ENCODE results near the gene CANX. TPM values are rescaled to one million over a fixed set of nuclear protein-coding genes. Genes with fewer than 3 reads are reported as not detected.

The CANX gene
- total and polyA plus RNA-seq, 9 of the 15 experiments (the other 6 are each of a cell fraction or from before 2014, with no cell fraction given): 155 to 893 (median 589) TPM

DNA sequence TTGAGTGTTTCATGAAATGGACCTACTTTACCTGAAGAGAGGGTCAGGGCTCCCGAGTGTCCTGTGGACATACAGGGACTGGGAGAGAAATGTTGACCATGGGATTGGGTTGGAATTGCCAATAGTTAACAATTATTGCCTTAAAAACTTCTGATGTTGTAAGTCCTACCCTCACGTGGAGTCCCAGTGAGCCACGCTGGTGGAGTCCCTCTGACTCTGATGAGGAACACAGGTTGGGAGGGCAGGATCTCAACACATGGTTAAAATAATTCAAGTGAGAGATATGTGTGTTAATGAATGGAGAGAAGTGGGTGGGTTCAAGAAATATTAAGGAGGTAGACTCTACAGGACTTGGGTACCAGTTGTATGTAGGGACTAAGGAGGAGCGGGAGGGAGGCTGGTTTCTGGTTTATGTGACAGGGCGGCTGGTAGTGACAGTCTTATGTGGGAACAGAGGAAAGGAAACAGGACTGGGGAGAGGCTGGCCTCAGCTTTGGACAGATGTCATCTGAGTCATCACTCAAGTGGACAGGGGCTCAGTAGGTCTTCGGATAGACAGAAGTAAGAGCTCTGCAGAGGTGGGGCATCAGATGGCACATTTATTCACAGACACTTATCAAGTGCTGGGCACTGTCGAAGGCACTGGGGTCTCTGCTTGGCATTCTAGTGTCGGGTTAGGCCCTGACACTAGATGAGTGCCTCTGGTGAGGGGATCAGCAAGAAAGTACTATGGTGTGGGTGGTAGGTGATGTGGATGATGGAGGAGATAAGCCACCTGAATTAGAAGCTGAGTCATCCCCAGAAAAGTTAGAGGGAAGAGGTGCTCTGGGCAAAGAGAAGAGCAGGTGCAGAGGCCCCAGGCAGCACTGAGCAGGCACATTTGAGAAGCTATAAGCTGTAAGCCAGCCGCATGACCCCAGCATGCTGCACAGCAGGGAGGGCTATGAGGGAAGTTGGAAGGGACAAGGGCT lies 61.1 kb downstream of the CANX start (continued):
- no peak for TF ChIP-seq CHD4 (IDR thresholded peaks at IDR 0.05; ENCODE audit: insufficient read depth, insufficient replicate concordance, low read depth, low read length, poor library complexity, severe bottlenecking)
- no peak for TF ChIP-seq TAL1 (IDR thresholded peaks at IDR 0.05)
- no peak for TF ChIP-seq KAT7 (CRISPR knock-in tag; IDR thresholded peaks at IDR 0.05; ENCODE audit: borderline replicate concordance)
- no peak for TF ChIP-seq ZNF586 (CRISPR knock-in tag; conservative IDR thresholded peaks at IDR 0.05)
- TF ChIP-seq HEY1 (CRISPR knock-in tag; IDR thresholded peaks at IDR 0.05; ENCODE audit: borderline replicate concordance): no peak
- TF ChIP-seq SRF (CRISPR knock-in tag; IDR thresholded peaks at IDR 0.05): no peak
- TF ChIP-seq TFAM (CRISPR knock-in tag; conservative IDR thresholded peaks at IDR 0.05): no peak
- TF ChIP-seq MNT (conservative IDR thresholded peaks at IDR 0.05): no peak
- peak; percentile 45; the same call in 1 of the 2 replicates for TF ChIP-seq SMARCA4 (IDR thresholded peaks at IDR 0.05)
- TF ChIP-seq, protein P1, sequence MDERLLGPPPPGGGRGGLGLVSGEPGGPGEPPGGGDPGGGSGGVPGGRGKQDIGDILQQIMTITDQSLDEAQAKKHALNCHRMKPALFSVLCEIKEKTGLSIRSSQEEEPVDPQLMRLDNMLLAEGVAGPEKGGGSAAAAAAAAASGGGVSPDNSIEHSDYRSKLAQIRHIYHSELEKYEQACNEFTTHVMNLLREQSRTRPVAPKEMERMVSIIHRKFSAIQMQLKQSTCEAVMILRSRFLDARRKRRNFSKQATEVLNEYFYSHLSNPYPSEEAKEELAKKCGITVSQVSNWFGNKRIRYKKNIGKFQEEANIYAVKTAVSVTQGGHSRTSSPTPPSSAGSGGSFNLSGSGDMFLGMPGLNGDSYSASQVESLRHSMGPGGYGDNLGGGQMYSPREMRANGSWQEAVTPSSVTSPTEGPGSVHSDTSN (CRISPR knock-in tag; IDR thresholded peaks at IDR 0.05; ENCODE audit: low read depth): 0 out of 2 replicates have a peak, but pooled peaks have one; percentile 16
- TF ChIP-seq, protein P1 (tag; conservative IDR thresholded peaks at IDR 0.05; ENCODE audit: low read depth): 0 out of 2 replicates have a peak, but pooled peaks have one; percentile 48
